ENCODE data around the gene MAB21L1. TPM values are rescaled to one million over a fixed set of nuclear protein-coding genes. Genes with fewer than 3 reads are reported as not detected.

Gene MAB21L1
- total RNA-seq, 1 donor, result 3.7 TPM

DNA sequence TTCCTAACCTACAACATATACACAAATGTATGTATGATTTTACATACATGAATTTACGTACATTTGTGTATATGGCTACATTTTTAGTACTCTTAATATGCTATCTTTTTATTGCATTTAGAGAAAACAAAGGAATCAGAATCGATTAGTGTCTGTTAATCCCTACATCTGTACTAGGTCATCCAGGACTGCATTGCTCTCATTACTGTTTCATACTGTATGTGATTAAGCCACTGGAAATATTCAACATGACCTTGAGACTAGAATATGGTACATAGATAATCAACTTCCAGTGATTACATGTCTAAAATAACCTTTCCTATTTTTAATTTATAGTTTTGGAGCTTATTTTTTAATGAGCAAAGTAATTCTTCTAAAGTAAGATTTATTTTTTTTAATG is 5.3 kb upstream of the MAB21L1 start:
- TF ChIP-seq, protein P1, sequence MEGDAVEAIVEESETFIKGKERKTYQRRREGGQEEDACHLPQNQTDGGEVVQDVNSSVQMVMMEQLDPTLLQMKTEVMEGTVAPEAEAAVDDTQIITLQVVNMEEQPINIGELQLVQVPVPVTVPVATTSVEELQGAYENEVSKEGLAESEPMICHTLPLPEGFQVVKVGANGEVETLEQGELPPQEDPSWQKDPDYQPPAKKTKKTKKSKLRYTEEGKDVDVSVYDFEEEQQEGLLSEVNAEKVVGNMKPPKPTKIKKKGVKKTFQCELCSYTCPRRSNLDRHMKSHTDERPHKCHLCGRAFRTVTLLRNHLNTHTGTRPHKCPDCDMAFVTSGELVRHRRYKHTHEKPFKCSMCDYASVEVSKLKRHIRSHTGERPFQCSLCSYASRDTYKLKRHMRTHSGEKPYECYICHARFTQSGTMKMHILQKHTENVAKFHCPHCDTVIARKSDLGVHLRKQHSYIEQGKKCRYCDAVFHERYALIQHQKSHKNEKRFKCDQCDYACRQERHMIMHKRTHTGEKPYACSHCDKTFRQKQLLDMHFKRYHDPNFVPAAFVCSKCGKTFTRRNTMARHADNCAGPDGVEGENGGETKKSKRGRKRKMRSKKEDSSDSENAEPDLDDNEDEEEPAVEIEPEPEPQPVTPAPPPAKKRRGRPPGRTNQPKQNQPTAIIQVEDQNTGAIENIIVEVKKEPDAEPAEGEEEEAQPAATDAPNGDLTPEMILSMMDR (IDR thresholded peaks at IDR 0.05; ENCODE audit: insufficient read depth, low read length), result no peak
- H3K4me3 ChIP-seq (ENCODE audit: low read depth, low read length), result no peak overlapping the region
- DNase-seq (ENCODE audit: low read depth), result no peak

DNA sequence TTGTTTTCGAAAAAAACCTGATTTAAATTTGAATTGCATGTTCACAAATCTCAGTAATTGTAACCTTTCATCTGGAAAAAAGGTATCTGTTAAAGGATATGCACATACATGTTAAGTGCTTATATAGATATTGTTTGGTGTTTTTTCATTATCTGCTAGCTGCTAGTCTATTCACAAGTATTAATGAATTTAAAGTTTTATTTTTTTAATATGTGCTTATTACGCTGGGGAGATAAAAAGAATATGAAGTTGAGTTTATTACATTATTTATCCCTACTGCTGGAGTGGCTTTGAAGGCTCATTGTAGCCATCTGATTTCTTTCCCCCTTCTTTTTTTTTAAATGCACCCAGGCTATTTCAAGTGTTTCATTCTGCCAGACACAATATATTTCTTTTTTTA is 3.9 kb upstream of the MAB21L1 start:
- H3K4me3 ChIP-seq (ENCODE audit: low read depth, low read length), result no peak overlapping the region
- TF ChIP-seq, protein P1 (IDR thresholded peaks at IDR 0.05; ENCODE audit: insufficient read depth, low read length), result no peak
- no peak for DNase-seq (ENCODE audit: low read depth)

DNA sequence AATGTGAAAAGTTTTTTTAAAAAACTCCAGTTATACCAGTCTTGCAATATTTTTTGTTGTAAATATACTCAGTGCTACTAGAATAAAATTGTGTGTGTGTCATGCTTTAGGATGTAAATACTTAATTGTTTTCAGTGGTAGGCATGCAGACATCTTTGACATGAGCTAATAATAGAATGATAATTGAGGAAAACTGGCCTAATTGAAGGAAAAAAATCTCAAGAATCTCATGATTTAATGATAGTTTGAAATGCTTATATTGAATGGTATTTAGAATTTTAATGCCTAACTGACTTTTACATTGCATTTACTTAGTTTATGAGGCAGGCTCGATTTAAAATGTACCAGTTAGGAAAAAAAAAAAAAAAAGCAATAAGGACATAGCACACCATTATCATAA is 3.2 kb upstream of the MAB21L1 start:
- no peak overlapping the region for H3K4me3 ChIP-seq (ENCODE audit: low read depth, low read length)
- TF ChIP-seq, protein P1 (IDR thresholded peaks at IDR 0.05; ENCODE audit: insufficient read depth, low read length), result no peak
- no peak for DNase-seq (ENCODE audit: low read depth)

DNA sequence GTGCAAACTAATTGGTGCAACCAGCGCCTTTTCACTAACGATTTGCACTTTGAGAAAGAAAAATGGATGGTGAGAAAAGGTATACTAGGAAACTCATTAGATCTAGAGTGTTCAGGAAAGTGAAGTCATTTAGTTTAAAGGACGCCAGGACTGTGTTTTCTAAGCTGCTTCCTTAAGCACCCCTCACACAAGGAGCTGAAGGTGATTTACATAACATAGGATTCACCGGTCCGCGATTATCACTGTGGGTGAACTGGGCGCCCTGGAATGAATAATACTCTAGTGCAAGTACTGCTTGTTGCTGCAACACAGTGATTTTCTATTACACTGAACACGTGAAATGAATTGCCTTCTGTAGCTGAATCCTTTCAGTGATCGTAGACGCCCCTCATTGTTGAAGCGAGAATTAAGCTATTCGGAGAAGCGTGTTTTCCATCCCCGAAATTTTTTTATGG is 2.6 kb upstream of the MAB21L1 start:
- no peak for DNase-seq (ENCODE audit: low read depth)
- TF ChIP-seq, protein P1 (IDR thresholded peaks at IDR 0.05; ENCODE audit: insufficient read depth, low read length), result no peak
- no peak overlapping the region for H3K4me3 ChIP-seq (ENCODE audit: low read depth, low read length)

DNA sequence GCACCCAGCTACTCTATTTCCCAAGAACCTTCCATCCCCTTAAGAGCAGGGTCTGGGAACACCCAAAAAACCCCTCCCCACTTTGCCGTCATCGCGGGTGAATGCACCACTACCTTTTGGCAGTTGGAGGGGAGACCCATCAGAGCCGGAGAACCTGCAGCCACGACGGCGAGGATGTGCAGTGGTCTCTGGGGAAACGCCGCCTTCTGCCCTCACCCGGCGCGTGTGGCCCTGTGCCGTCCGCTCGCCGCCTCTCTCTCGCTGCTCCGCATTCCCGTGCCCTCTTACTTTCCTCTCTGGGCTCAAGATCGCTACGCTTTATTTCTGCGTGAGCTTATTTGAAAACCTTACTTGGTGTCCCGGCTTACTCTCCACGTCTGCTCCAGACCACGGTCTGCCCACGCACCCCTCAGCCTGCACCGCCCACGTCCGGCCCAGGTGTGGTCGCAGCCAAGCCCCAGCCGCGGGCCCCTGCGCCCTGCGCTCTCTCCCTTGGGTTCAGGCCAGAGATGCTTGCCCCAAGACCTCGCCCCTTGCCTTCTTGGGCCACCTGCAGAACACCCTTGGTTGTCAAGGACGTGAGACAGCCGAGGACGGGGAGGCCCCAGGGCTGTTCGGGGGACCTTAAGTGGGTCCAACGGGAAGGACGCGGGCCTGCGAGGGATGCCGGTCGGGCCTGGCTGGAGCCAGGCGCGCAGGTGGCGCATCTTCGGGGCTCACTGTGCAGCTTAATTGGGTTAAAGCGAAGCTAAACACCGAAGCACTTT is 2.0 kb upstream of the MAB21L1 start:
- TF ChIP-seq, protein P1 (IDR thresholded peaks at IDR 0.05; ENCODE audit: insufficient read depth, low read length), result no peak
- no peak overlapping the region for H3K4me3 ChIP-seq (ENCODE audit: low read depth, low read length)
- DNase-seq (ENCODE audit: low read depth), result no peak

DNA sequence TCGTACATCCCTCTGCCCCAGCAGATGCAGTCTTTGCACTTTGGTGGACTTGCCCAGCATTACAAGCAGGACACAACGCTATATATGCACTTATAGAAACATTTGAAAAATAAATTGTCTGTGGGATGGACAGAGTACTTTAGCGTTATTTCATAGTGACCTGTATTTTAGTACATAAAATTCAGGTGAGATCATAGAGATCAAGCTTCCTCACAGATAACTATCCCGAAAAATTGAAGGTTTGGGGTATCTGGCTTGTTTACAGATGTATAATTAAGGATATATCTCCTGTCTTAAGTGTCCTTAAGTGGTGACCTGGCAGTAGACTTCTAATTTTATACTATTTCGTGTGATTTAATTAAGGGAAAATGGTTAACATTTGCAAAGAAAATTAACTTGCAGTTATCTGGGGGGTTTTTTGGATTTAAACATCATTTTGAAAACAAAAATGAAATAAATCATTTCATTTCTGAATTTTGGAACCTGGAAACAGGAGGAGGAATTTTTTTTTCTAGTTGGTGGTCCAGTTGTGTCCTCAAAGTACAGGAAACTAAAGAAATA is 977 bp upstream of the MAB21L1 start:
- DNase-seq (ENCODE audit: low read depth), result no peak
- TF ChIP-seq, protein P1 (IDR thresholded peaks at IDR 0.05; ENCODE audit: insufficient read depth, low read length), result no peak
- H3K4me3 ChIP-seq (ENCODE audit: low read depth, low read length), result no peak overlapping the region
